RWPE2 (cell line): Measurements from ENCODE around the gene PMAIP1.

ENCODE experiments used
- ATAC-seq: fragments of 200-7000 bp; cut with Tn5 transposase; 3 replicates; pipeline ENCODE4 v1.9.1; 2021; ENCODE audit warnings: low read depth
- DNase-seq: peaks from one replicate; pipeline ENCODE4 v3.0.0-alpha.2; 2020; ENCODE audit warnings: low spot score
- H3K27ac ChIP-seq: fragments of 450-650 bp; 2 replicates; pipeline ENCODE4 v1.5.1; 2017; ENCODE audit warnings: mild to moderate bottlenecking; ENCODE audit not compliant: poor library complexity, severe bottlenecking
- H3K27me3 ChIP-seq: fragments of 250-450 bp; sonication (Bioruptor Pico); 2 replicates; pipeline ENCODE4 v1.5.1; 2021; ENCODE audit warnings: mild to moderate bottlenecking, moderate library complexity; ENCODE audit not compliant: insufficient read depth, poor library complexity, severe bottlenecking
- H3K36me3 ChIP-seq: fragments of 250-450 bp; sonication (Bioruptor Pico); 2 replicates; pipeline ENCODE4 v1.5.1; 2020; ENCODE audit warnings: low read depth, mild to moderate bottlenecking, moderate library complexity
- H3K4me1 ChIP-seq: fragments of 250-450 bp; sonication (Bioruptor Pico); 2 replicates; pipeline ENCODE4 v1.5.1; 2021; ENCODE audit warnings: mild to moderate bottlenecking, moderate library complexity; ENCODE audit not compliant: insufficient read depth, poor library complexity, severe bottlenecking
- H3K4me3 ChIP-seq: fragments of 250-450 bp; sonication (Bioruptor Pico); 2 replicates; pipeline ENCODE4 v1.5.1; 2021; ENCODE audit warnings: mild to moderate bottlenecking, moderate library complexity; ENCODE audit not compliant: severe bottlenecking
- H3K9me3 ChIP-seq: fragments of 250-450 bp; sonication (Bioruptor Pico); 2 replicates; pipeline ENCODE4 v1.5.1; 2021; ENCODE audit warnings: mild to moderate bottlenecking, moderate library complexity; ENCODE audit not compliant: severe bottlenecking
- CTCF ChIP-seq: fragments of 450-650 bp; IDR thresholded peaks from one replicate; pipeline ENCODE4 v1.5.1; 2017; ENCODE audit warnings: mild to moderate bottlenecking, moderate library complexity; ENCODE audit not compliant: poor library complexity, severe bottlenecking

PMAIP1 gene

DNA sequence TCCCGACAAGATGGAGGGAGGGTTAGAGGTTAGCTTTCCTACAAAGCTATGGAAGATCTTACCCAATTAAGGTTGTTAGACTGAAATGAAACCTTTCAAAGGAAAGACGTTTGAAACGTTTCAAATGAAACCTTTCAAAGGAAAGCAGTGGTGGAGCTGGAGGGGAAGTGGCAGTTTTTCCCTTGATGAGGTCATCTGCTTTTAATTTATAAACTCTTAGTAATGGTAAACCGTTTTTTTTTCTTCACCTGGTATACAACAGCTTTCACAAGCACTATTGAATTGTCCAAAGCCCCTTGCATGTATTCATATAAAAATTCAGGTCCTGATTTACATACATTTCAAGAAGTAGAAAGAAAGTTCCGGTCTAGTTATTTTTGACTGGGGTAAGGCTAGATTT is 7.4 kb downstream of the PMAIP1 start:
- DNase-seq (no peak), ATAC-seq (no peak)
- no peaks in the 10 kb centered on the region for H3K27me3 ChIP-seq
- H3K4me1 ChIP-seq: peaks cover 47% of the 10 kb centered on the region
- no peak for TF ChIP-seq CTCF
- peaks cover 22% of the 10 kb centered on the region for H3K36me3 ChIP-seq
- no peak overlapping the region for H3K27ac ChIP-seq
- H3K9me3 ChIP-seq: no peaks in the 10 kb centered on the region
- H3K4me3 ChIP-seq: no peak overlapping the region

GRCh38 chr18:59907660-59908059 is 7.9 kb downstream of the PMAIP1 start:
- H3K9me3 ChIP-seq: no peaks in the 10 kb centered on the region
- no peaks in the 10 kb centered on the region for H3K27me3 ChIP-seq
- H3K4me1 ChIP-seq: peaks cover 43% of the 10 kb centered on the region
- no peak overlapping the region for H3K27ac ChIP-seq
- no peak for ATAC-seq
- H3K4me3 ChIP-seq: no peak overlapping the region
- TF ChIP-seq CTCF: no peak
- DNase-seq: no peak
- H3K36me3 ChIP-seq: peaks cover 17% of the 10 kb centered on the region

GRCh38 chr18:59908799-59909198 is 9.0 kb downstream of the PMAIP1 start:
- Histone ChIP-seq H3K4me1 (peaks cover 35% of the 10 kb centered on the region), H3K36me3 (peaks cover 5% of the 10 kb centered on the region), H3K9me3 (no peaks in the 10 kb centered on the region), H3K4me3 (no peak overlapping the region), H3K27me3 (no peaks in the 10 kb centered on the region), H3K27ac (peak overlapping the region; percentile 34)
- DNase-seq: no peak
- peak; percentile 51 for ATAC-seq
- no peak for TF ChIP-seq CTCF

- no peak for ATAC-seq
- TF ChIP-seq CTCF: no peak
- Histone ChIP-seq H3K4me1 (peaks cover 31% of the 10 kb centered on the region), H3K9me3 (no peaks in the 10 kb centered on the region), H3K36me3 (no peaks in the 10 kb centered on the region; the same call in 1 of the 2 replicates), H3K27me3 (no peaks in the 10 kb centered on the region), H3K27ac (peak overlapping the region; percentile 34), H3K4me3 (no peak overlapping the region)
- DNase-seq: no peak
These were observed 9.7 kb downstream of the PMAIP1 start for GRCh38 chr18:59909289-59910036.

GRCh38 chr18:59910967-59911366 is 11.2 kb downstream of the PMAIP1 start:
- no peak overlapping the region for H3K27ac ChIP-seq

More at GRCh38 chr18:59910967-59911366, 11.2 kb downstream of the PMAIP1 start:
- DNase-seq (no peak), ATAC-seq (no peak)
- Histone ChIP-seq H3K27me3 (no peaks in the 10 kb centered on the region), H3K4me1 (peaks cover 26% of the 10 kb centered on the region), H3K4me3 (no peak overlapping the region), H3K36me3 (no peaks in the 10 kb centered on the region), H3K9me3 (no peaks in the 10 kb centered on the region)
- TF ChIP-seq CTCF: no peak
